Uterus (tissue), 4 donors: Measurements from ENCODE around the gene ERGIC1. TPM values are rescaled to one million over a fixed set of nuclear protein-coding genes. Genes with fewer than 3 reads are reported as not detected.
A peak's percentile ranks its signal among the peaks of the same experiment; 100 is the strongest.

Source experiments
- DNase-seq, 2 donors: peaks; one replicate each; pipeline ENCODE4 v3.0.0-alpha.2; 2019 to 2020
- H3K27ac ChIP-seq, 2 donors: fragments of 200-600 bp; sonication (generic); 1 replicate in 1 of 2; 2 replicates in 1 of 2; pipeline ENCODE4 v1.5.1; 2016 to 2018
- H3K27me3 ChIP-seq, 2 donors: fragments of 200-600 bp; sonication (generic); one replicate each; pipeline ENCODE4 v1.5.1; 2018 to 2019; ENCODE audit warnings: control low read depth in 1 of 2
- H3K36me3 ChIP-seq, 2 donors: fragments of 200-600 bp; sonication (generic); one replicate each; pipeline ENCODE4 v1.5.1; 2019; ENCODE audit warnings: control low read depth in 1 of 2
- H3K4me1 ChIP-seq, 2 donors: fragments of 200-600 bp; sonication (generic); one replicate each; pipeline ENCODE4 v1.5.1; 2018 to 2019; ENCODE audit warnings: control low read depth in 1 of 2
- H3K4me3 ChIP-seq, 2 donors: fragments of 200-600 bp; sonication (generic); 1 replicate in 1 of 2; 2 replicates in 1 of 2; pipeline ENCODE4 v1.5.1; 2018 to 2019; ENCODE audit warnings: mild to moderate bottlenecking in 1 of 2
- H3K9me3 ChIP-seq, 2 donors: fragments of 200-600 bp; sonication (generic); one replicate each; pipeline ENCODE4 v1.5.1; 2019; ENCODE audit warnings: control low read depth in 1 of 2
- POLR2A ChIP-seq, 2 donors: fragments of 450-650 bp; IDR thresholded peaks; one replicate each; pipeline ENCODE4 v1.6.1; 2016; ENCODE audit warnings: antibody characterized with exemption in 2 of 2, mild to moderate bottlenecking in 1 of 2, moderate library complexity in 1 of 2
- intact Hi-C: fragments of 100-400 bp; cut with DNase I; formaldehyde crosslinking; loops from one replicate; pipeline ENCODE4 v1.15.1; 2023; ENCODE audit warnings: low total_unique reads
- total RNA-seq, 4 donors: library from RNA; depleted of rRNA in 3 of 4; stranded (reverse); fragments of >200 nt in 3 of 4; gene quantifications; one replicate each; pipeline versions ENCODE4 v1.1.0 to v1.2.4, GENCODE V29; 2014 to 2023
- TF ChIP-seq, protein P1 (sequence below), 4 experiments: fragments of 200-600 bp in 2 of 4; fragments of 450-650 bp in 2 of 4; sonication (generic) in 2 of 4; IDR thresholded peaks; one replicate each; pipeline ENCODE4 v1.5.1; 2016 to 2019; ENCODE audit warnings: antibody characterized with exemption in 4 of 4, mild to moderate bottlenecking in 2 of 4, moderate library complexity in 1 of 4
- donor health status: DM: yes; HTN: yes; CAD: no.

Gene ERGIC1
- total RNA-seq, 4 donors from 2014 or later: 34.8 to 130 (median 67.7) TPM

DNA sequence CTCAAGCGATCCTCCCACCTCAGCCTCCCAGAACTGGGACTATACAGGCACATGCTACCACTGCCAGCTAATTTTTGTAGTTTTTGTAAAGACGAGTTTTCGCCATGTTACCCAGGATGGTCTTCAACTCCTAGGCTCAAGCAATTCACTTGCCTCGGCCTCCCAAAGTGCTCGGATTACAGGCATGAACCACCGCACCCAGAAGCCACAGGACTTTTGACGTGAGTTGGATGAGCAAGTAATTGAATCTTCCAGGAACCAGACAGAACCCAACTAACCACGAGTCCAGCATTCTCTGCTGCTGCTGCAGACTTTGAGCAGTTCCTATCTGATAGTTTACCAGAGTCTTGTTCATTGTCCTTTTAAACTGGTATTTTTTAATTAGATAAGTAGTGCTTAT is 139.9 kb downstream of the ERGIC1 start:
- H3K9me3 ChIP-seq: no peaks in the 10 kb centered on the region
- intact Hi-C loops: no loop called here

DNA sequence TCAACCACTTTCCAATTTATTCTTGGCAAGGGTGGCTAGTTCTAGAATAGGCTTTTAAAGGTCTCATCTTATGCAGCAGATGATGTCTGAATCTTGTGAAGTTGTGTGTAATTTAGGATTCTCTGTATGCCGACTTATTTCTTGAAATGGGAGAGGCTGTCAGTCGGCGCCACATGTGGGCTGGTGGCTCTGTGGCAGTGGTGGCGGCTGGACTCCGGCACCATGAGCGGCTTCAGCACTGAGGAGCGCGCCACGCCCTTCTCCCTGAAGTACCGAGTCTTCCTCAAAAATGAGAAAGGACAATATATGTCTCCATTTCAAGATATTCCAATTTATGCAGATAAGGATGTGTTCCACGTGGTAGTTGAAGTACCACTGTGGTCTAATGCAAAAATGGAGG is 141.2 kb downstream of the ERGIC1 start:
- no peaks in the 10 kb centered on the region for H3K27me3 ChIP-seq
- no peaks in the 10 kb centered on the region for H3K36me3 ChIP-seq
- H3K27ac ChIP-seq: no peak overlapping the region
- no peak overlapping the region for H3K4me3 ChIP-seq
- H3K9me3 ChIP-seq: no peaks in the 10 kb centered on the region
- no peak for TF ChIP-seq POLR2A (IDR thresholded peaks at IDR 0.05)
- TF ChIP-seq, protein P1, sequence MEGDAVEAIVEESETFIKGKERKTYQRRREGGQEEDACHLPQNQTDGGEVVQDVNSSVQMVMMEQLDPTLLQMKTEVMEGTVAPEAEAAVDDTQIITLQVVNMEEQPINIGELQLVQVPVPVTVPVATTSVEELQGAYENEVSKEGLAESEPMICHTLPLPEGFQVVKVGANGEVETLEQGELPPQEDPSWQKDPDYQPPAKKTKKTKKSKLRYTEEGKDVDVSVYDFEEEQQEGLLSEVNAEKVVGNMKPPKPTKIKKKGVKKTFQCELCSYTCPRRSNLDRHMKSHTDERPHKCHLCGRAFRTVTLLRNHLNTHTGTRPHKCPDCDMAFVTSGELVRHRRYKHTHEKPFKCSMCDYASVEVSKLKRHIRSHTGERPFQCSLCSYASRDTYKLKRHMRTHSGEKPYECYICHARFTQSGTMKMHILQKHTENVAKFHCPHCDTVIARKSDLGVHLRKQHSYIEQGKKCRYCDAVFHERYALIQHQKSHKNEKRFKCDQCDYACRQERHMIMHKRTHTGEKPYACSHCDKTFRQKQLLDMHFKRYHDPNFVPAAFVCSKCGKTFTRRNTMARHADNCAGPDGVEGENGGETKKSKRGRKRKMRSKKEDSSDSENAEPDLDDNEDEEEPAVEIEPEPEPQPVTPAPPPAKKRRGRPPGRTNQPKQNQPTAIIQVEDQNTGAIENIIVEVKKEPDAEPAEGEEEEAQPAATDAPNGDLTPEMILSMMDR (IDR thresholded peaks at IDR 0.05): no peak
- H3K4me1 ChIP-seq: no peaks in the 10 kb centered on the region
- intact Hi-C loops: no loop called here
- DNase-seq: no peak

More for the DNA sequence above, 139.9 kb downstream of the ERGIC1 start:
- H3K4me1 ChIP-seq: no peaks in the 10 kb centered on the region
- DNase-seq: no peak
- no peak for TF ChIP-seq POLR2A (IDR thresholded peaks at IDR 0.05)
- TF ChIP-seq, protein P1 (IDR thresholded peaks at IDR 0.05): no peak
- H3K36me3 ChIP-seq: no peaks in the 10 kb centered on the region
- H3K4me3 ChIP-seq: no peak overlapping the region
- no peak overlapping the region for H3K27ac ChIP-seq
- no peaks in the 10 kb centered on the region for H3K27me3 ChIP-seq

DNA sequence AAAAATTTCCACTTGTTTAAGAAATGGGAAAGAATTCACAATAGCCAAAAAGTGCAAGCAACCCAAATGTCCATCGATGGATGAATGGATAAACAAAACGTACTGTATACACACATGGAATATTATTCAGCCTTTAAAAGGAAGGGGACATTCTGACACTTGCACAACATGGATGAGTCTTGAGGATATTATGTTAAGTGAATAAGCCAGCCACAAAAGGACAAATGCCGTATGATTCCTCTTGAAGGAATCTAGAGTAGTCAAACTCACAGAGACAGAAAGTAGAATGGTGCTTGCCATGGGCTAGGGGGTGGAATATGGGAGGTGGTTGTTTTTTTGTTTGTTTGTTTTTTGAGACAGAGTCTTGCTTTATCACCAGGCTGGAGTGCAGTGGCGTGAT is 145.7 kb downstream of the ERGIC1 start:
- no peaks in the 10 kb centered on the region for H3K9me3 ChIP-seq
- no peak overlapping the region for H3K4me3 ChIP-seq
- H3K4me1 ChIP-seq: no peaks in the 10 kb centered on the region
- no peak overlapping the region for H3K27ac ChIP-seq
- H3K36me3 ChIP-seq: no peaks in the 10 kb centered on the region
- H3K27me3 ChIP-seq: no peaks in the 10 kb centered on the region
- intact Hi-C loops: loop anchor here (10.0 kb wide), 1 partner anchor 75 kb away; the partner anchor contains the start of gene CREBRF
- no peak for TF ChIP-seq POLR2A (IDR thresholded peaks at IDR 0.05)
- TF ChIP-seq, protein P1 (IDR thresholded peaks at IDR 0.05): no peak
- no peak for DNase-seq

DNA sequence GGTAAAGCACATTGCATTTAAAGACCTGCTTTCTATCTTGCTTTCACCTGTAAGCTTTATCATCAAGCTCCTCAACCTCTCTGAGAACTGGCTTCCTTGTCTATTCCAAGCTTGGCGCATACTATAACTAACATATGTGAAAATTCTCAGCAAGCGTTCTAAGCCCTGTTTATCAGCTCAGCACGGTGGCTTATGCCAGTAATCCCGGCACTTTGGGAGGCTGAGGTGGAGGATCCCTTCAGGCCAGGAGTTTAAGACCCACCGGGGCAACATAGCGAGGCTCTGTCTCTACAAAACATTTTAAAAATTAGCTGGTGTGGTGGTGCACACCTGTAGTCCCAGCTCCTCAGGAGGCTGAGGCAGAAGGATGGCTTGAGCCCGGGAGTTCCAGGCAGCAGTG is 147.9 kb downstream of the ERGIC1 start:
- no peaks in the 10 kb centered on the region for H3K36me3 ChIP-seq
- DNase-seq: no peak
- no peak for TF ChIP-seq POLR2A (IDR thresholded peaks at IDR 0.05)
- TF ChIP-seq, protein P1 (IDR thresholded peaks at IDR 0.05): no peak
- H3K4me1 ChIP-seq: no peaks in the 10 kb centered on the region
- no peaks in the 10 kb centered on the region for H3K27me3 ChIP-seq
- no peak overlapping the region for H3K27ac ChIP-seq
- no peaks in the 10 kb centered on the region for H3K9me3 ChIP-seq
- H3K4me3 ChIP-seq: no peak overlapping the region
- intact Hi-C loops: loop anchor here (10.0 kb wide), 1 partner anchor 73 kb away; the partner anchor contains the start of gene CREBRF

DNA sequence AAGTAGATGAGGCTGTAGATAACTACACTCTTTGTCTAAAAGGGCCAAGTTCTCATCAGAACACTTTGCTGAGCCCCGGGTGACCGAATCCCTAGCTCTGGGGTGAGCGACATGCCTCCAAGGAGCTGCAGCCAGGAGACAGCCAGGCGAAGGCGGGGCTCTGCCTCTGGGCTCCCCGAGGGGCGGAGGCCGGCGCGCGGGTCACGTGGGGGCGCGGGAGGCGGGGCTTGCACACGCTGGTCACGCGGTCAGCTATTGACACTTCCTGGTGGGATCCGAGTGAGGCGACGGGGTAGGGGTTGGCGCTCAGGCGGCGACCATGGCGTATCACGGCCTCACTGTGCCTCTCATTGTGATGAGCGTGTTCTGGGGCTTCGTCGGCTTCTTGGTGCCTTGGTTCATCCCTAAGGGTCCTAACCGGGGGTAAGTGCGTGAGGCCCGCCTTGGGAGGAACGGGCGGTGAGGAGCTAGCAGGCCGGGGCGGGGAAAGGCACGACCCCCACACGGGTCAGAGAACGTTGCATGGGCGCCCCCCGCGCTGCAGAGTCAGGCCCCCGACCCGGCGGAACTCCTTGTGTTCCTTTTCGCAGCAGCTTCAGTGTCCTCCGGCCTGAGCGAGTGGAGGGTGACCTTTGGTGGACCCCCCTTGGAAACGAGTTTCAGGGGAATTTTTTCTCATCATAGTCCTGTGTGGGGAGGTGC is 149.6 kb downstream of the ERGIC1 start, which contains the start of gene ATP6V0E1:
TSS of gene ATP6V0E1 (plus strand) at position 230 of the 702 bp plus-strand sequence. CDS start at position 320, 90 bp downstream.
- TF ChIP-seq, protein P1 (IDR thresholded peaks at IDR 0.05): peak in 1 of 4 experiments; percentile 37
- peak; percentile 87 to 91 for TF ChIP-seq POLR2A (IDR thresholded peaks at IDR 0.05)
- DNase-seq: peak; percentile 95 to 98
- H3K4me1 ChIP-seq: no peaks in the 10 kb centered on the region
- H3K36me3 ChIP-seq: no peaks in the 10 kb centered on the region
- no peaks in the 10 kb centered on the region for H3K9me3 ChIP-seq
- H3K27me3 ChIP-seq: no peaks in the 10 kb centered on the region
- intact Hi-C loops: loop anchor here (10.0 kb wide), 1 partner anchor 71 kb away; the partner anchor contains the start of gene CREBRF
- peak within 1 kb of the TSS; percentile 85 to 99 for H3K4me3 ChIP-seq
- H3K27ac ChIP-seq: peak within 1 kb of the TSS; percentile 93 to 96
